G401.6 (cell line): Measurements from ENCODE around the gene ARRDC3.

Source experiments
- FAIRE-seq: peaks from 2 replicates; lab custom pipeline; 2012; peaks lifted over from hg19 to GRCh38; lab: Jason Lieb, UNC

The ARRDC3 gene

GRCh38 chr5:91384671-91385430 lies 1.7 kb upstream of the ARRDC3 start:
- peak; percentile 99 for FAIRE-seq

DNA sequence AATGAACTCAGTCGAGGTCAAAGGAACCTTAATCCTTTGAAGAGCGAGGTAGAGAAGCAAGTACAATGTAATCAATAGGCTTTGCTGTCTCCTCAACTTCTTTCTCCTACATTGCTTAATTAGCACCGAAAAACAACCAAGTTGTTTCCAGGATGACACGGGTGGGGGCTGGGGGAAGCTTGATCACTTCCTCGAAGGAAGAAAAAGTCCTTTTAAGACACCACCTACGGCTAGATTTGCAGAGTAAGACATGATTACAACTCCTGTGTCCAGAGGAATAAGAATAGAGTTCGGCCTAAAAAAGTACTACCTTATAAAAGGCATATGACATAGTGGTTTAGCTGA lies 811 bp upstream of the ARRDC3 start:
- FAIRE-seq: no peak

GRCh38 chr5:91382530-91383026 lies 539 bp downstream of the ARRDC3 start:
- peak; percentile 21 for FAIRE-seq

DNA sequence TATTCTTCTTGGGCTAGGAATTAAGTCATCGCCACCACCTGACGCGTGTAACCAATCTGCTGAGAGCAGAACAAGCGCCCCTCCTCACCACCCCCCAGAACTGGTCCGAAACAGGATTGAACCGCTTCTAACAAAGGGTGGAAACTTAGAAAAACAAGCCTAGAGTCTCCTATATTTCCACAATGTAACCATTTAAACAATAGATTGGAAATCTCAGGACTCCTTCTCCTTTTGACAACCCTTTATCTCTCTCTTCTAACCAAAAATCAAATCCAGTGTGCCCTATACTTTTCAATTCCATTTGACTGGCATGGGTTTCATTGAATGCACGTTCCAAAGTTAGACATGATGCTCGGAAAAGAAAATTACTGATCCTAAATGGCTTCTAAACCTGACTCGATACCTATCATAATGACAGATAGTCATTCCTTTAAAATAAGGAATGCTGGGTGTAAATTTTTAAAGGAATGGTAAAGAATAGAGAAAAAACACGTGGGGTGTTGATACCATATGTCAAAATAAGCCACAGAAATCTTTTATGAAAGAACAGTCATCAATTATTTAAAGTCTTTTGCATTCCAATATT lies 1.2 kb downstream of the ARRDC3 start:
- peak; percentile 97 for FAIRE-seq

GRCh38 chr5:91381239-91381773 lies 1.8 kb downstream of the ARRDC3 start:
- FAIRE-seq: no peak

- FAIRE-seq: peak; percentile 87
Observed at GRCh38 chr5:91380491-91381238, 2.5 kb downstream of the ARRDC3 start.

DNA sequence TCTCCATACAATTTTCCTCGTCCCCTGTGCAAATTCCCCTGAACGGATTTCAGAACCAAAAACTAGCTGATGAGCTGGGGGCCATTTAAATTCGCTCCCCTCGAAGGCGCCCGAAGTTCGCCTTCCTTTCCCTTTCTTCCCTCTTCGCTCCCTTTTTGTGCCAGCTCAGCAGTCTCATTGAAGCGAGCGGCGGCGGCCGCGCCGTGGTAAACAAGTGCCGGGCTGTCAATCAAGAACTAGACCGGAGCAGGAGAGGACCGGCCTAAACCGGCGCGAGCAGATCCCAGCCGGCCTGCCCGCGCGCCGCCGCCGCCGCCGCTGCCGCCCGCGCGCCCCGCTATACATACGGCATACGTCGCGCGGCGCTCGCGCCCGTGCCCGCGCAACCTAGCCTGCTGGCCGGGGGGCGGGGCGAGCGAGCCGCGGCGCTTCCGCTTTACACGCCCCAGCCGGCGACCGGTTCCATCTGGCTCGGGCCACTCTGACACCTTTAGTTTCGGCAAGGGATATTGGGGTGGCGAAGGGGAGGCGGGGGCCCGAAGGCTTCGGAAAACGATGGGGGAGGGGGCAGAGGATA lies 3.1 kb downstream of the ARRDC3 start:
- FAIRE-seq: no peak

GRCh38 chr5:91379246-91379913 lies 3.7 kb downstream of the ARRDC3 start:
- FAIRE-seq: peak; percentile 86

- FAIRE-seq: no peak
Observed at GRCh38 chr5:91378752-91379211, 4.3 kb downstream of the ARRDC3 start.

GRCh38 chr5:91374893-91375520 lies 8.1 kb downstream of the ARRDC3 start:
- peak; percentile 61 for FAIRE-seq

DNA sequence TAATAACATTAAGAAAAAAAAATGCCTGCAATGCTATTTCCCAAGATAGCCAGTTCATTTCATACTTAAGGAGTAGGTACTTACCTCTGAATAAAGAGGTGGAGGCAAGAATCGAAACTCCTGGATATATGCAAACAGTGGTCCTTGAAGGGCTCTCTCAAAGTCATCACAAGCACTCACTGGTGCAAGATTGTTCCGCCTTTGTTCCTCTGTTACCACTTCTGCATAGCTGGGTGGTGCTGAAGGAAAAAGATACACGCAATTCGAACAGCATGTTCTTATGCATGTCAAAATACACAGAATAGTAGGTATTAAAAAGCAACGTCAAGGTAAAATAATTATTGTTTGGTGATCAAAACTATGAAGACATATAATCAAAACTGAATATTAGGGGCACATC lies 9.5 kb downstream of the ARRDC3 start:
- no peak for FAIRE-seq

- FAIRE-seq: peak; percentile 71
Observed at GRCh38 chr5:91373006-91373405, 10.1 kb downstream of the ARRDC3 start.

DNA sequence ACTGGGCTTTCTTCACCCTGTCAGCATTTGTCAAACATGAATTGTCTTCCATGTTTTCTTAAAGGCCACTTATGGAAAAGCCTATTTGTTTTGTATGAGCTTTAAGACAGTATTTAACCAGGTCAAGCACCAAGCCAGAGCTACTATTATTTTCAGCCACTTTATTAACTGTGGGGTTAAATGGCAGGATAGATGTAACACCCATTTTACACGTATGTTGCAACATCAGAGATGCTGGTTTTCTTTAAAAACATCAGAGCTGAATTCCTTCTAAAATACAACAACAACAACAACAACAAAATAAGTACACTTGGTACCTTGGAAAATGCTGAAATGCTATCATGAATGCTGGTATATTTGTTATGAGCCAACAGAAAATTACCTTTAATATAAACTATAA lies 13.6 kb downstream of the ARRDC3 start:
- no peak for FAIRE-seq

DNA sequence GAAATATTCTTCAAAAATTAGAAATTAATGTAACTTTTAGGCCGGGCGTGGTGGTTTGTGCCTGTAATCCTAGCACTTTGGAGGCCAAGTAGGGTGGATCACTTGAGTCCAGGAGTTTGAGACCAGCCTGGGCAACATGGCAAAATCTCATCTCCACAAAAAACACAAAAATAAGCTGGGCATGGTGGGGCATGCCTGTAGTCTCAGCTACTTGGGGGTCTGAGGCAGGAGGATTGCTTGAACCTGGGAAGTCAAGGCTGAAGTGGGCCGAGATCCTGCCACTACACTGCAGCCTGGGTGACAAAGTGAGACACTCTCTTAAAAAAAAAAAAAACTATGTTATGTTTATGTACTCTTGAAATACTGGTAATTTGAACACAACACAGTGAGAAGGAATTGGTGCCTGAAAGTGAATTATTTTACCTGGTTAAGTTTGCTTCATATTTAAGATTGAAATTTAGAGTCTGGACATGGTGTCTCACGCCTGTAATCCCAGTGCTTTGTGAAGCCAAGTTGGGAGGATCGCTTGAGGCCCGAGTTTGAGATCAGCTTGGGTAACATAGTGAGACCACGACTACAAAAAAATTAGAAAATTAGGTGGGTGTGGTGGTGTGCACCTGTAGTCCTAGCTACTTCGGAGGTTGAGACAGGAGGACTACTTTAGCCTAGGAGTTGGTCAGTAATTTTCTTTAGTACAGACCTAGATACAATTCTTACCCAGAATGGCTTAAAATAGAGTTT lies 15.0 kb downstream of the ARRDC3 start:
- no peak for FAIRE-seq

DNA sequence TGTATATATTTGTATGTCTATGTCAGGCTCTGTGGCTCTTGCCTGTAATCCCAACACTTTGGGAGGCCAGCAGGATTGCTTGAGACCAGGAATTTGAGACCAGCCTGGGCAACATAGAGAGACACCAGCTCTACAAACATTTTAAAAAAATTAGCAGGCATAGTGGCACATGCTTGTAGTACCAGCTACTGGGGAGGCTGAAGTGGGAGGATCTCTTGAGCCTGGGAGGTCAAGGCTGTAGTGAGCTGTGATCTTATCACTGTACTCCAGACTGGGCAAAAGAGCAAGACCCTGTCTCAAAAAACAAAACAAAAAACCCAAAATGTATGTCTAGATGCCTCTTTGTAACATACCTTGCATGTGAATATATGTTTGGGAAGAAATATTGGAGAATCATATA lies 15.8 kb downstream of the ARRDC3 start:
- FAIRE-seq: no peak

GRCh38 chr5:91366551-91366950 lies 16.6 kb downstream of the ARRDC3 start:
- no peak for FAIRE-seq

DNA sequence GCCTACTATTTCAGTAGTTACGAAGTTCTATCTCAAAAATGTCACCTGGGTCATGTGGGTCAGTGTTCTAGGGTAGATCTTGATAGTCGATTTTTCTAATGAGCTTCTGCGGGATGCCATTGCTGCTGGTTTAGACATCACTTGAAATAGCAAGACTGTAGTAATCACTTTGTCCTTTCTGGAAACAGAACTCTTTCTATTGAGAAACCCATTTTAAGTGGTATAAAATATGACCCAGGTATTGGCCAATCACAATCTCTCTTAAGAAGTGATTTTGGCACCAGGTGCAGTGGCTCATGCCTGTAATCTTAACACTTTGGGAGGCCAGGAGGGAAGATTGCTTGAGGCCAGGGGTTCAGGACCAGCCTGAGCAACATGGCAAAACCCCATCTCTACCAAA lies 17.6 kb downstream of the ARRDC3 start:
- no peak for FAIRE-seq

GRCh38 chr5:91362935-91363334 lies 20.2 kb downstream of the ARRDC3 start:
- no peak for FAIRE-seq

DNA sequence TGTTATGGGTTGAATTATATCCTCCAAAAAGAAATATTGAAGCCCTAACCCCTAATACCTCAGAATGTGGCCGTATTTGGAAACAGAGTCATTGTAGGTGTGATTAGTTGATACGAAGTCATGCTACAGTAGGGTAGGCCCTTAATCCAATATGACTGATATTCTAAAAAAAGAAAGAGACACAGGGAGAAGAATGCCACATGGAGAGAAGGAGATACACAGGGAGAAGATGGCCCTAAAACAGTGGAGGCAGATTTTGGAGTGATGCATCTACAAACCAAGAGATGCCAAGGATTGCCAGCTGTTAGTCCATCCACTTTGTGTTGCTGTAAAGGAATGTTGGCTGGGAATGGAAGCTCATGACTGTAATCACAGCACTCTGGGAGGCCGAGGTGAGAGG lies 21.3 kb downstream of the ARRDC3 start:
- no peak for FAIRE-seq

DNA sequence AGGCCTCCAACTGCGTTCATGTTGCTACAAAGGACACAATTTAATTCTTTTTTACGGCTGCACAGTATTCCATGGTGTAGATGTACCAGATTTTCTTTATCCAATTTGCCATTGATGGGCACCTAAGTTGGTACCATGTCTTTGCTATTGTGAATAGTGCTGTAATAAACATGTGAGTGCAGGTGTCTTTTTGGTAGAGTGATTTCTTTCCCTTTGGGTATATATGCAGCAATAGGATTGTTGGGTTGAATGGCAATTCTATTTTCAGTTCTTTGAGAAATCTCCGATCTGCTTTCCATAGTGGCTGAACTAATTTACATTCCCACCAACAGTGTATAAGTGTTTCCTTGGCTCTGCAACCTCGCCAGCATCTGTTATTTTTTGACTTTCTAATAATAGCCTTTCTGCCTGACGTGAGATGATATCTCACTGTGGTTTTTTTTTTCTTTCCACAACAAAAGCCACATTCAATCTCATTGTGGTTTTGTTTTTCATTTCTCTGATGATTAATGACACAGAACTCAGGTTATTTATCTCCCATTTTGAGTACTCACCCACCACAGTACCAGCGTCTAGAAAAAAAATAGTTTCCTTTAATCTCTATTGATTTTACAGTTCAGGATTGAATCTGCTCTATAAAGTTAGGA lies 21.9 kb downstream of the ARRDC3 start:
- no peak for FAIRE-seq
